Choroid plexus epithelial cell (primary cell): ENCODE data around the gene TXNDC17.

Experiments used
- DNase-seq: peaks from one replicate; pipeline ENCODE4 v3.0.0-alpha.2; 2010; ENCODE audit warnings: low read depth
- H3K4me3 ChIP-seq: 2 replicates; pipeline ENCODE4 v1.5.1; 2011; ENCODE audit warnings: low read depth, mild to moderate bottlenecking, control low read depth, low read length, moderate library complexity
- TF ChIP-seq, protein P1 (sequence below): conservative IDR thresholded peaks from 2 replicates; pipeline ENCODE4 v1.5.1; 2011; ENCODE audit warnings: low read depth, mild to moderate bottlenecking, control low read depth, inconsistent platforms, low read length, moderate library complexity

TXNDC17 gene

DNA sequence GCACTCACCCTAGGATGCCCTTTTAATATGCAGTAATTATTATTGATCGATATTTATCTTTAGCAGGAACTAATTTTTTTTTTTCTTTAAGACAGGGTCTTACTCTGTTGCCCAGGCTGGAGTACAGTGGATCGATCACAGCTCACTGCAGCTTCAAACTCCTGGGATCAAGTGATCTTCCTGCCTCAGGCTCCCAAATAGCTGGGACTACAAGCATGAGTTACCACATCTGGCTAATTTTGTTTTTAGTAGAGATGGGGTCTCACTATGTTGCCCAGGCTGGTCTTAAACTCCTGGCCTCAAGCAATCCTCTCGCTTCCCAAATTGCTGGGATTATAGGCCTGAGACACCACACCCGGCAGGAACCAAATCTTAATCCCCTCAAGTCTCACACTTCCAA is 29.6 kb upstream of the TXNDC17 start:
- TF ChIP-seq, protein P1, sequence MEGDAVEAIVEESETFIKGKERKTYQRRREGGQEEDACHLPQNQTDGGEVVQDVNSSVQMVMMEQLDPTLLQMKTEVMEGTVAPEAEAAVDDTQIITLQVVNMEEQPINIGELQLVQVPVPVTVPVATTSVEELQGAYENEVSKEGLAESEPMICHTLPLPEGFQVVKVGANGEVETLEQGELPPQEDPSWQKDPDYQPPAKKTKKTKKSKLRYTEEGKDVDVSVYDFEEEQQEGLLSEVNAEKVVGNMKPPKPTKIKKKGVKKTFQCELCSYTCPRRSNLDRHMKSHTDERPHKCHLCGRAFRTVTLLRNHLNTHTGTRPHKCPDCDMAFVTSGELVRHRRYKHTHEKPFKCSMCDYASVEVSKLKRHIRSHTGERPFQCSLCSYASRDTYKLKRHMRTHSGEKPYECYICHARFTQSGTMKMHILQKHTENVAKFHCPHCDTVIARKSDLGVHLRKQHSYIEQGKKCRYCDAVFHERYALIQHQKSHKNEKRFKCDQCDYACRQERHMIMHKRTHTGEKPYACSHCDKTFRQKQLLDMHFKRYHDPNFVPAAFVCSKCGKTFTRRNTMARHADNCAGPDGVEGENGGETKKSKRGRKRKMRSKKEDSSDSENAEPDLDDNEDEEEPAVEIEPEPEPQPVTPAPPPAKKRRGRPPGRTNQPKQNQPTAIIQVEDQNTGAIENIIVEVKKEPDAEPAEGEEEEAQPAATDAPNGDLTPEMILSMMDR, result no peak
- no peak for DNase-seq
- H3K4me3 ChIP-seq, result no peak overlapping the region

DNA sequence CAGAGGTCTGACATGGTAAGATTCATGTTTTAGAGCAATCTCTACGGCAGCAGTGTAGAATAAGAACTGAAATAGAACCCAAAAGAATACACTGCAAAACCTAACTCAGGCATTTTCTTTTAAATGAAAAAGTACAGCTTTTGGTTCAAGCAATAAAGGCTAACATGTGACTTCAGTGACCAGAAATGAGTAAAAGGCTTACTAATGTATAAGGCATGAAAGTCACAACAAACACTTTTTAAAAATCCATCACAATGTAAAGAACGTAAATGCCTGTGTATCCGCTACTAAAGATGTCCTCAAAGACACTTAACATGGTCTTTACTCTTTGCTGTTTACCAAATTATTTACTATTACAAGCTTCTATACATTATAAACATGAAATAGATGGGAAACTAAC is 16.9 kb upstream of the TXNDC17 start:
- peak; percentile 29 for DNase-seq
- TF ChIP-seq, protein P1, result no peak

GRCh38 chr17:6626616-6627015 is 14.2 kb upstream of the TXNDC17 start:
- H3K4me3 ChIP-seq, result no peak overlapping the region
- DNase-seq, result no peak
- TF ChIP-seq, protein P1, result no peak

More for the DNA sequence above, 16.9 kb upstream of the TXNDC17 start:
- no peak overlapping the region for H3K4me3 ChIP-seq

DNA sequence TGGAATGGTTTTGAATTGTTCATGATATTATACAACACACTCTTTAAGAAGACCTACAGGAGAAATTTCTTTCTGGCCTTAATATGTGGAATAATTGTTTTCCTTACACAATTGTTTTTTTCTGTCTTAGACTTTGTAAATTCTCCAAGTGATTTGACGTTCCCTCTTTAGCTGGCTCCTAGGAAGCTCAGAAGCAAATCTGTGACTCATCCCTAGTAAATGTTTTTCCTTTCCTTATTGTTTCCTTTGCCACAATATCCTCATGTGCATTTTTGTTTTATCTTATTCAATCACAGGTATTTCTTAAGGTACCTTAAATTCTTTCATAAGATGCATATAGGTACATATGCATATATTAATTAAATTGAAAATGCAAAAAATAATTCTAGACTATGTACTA is 13.8 kb upstream of the TXNDC17 start:
- peak; percentile 51 for DNase-seq
- TF ChIP-seq, protein P1, result no peak
- H3K4me3 ChIP-seq, result no peak overlapping the region

DNA sequence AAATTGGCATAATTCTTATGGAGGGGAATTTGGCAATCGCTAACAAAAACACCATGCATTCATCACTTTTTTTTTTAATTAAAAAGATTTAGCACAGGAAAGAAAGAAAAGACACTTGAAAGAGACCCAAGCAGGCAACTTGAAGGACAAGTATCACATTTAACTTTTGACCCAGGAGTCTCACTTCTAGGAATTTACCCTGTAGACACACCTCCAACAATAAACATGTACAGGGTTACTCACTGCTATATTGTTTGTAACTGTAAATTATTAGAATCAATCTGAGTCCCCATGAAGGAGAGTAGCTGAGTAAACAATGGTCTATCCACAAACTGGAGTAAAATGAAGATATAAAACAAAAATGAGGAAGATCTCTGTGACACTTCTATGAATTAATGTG is 10.5 kb upstream of the TXNDC17 start:
- no peak overlapping the region for H3K4me3 ChIP-seq

DNA sequence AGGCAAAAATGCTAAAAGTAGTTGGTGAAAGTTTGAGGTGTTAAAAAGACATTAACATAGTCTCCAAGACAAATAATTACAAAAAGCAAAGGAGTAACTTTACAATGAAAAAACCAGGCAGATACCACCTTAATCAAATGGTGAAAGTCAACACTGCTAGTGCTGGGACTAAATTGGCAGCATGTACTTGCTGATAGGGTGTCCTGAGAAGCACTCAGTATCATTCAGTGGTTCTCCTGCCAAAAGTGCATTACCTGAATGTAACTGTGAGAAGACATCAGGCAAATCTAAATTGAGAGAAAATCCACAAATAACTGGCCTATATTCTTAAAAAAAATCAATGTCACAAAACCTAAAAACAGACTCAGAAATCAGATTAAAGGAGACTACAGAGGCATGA is 8.3 kb upstream of the TXNDC17 start:
- no peak overlapping the region for H3K4me3 ChIP-seq
- TF ChIP-seq, protein P1, result no peak
- no peak for DNase-seq

More for the DNA sequence above, 10.5 kb upstream of the TXNDC17 start:
- TF ChIP-seq, protein P1, result no peak
- DNase-seq, result no peak

- no peak for DNase-seq
- TF ChIP-seq, protein P1, result no peak
- no peak overlapping the region for H3K4me3 ChIP-seq
Measured at GRCh38 chr17:6633263-6633662, 7.6 kb upstream of the TXNDC17 start.
